ENCODE results near the gene PRR3.

DNA sequence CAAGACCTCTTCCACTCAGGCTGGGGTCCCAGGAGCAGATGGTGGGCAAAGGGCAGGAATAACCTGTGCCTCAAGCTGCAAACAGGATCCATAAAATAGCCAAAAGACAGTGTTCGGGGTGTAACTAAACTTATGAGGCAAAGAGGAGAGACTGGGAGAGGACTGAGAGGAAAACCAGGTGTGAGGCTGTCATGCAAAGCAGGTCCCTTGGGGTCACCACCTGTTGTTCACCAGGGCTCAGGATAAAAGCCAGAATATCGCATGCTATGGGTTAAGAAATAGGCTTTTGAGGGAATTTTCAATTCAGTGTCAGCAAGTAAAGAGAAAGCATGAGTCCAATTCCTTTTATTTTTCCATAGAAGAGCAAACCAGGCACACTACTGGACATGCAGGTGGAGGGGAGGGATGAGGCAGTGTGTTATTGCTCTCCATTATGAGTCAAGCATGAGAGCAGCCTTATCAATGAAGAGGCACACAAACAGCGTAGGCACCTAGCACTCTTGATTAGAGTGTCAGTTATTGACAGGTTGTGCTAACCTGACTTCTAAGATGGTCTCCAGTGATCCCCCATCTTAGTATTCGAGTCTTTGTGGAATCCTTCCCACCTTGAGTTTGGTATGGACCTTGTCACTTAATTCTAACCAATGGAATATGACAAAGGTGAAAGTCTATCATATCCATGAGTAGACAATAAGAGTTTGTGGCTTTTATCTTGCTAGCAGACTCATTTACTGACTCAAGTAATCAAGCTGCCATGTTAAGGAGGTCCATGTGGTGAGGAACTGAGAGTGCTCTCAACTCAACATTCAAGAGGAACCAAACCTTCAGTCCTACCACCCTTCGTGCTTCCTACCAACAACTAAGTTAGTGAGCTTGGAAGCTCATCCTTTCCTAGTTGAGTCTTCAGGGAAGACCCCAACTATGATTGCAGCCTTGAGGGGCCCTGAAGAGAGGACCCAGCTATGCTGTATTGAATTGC, 49.0 kb upstream of the PRR3 start:
- no peak for TF ChIP-seq CTCF (IDR thresholded peaks at IDR 0.05)
- TF ChIP-seq POLR2A (IDR thresholded peaks at IDR 0.05): no peak
- no peak for TF ChIP-seq EP300 (IDR thresholded peaks at IDR 0.05)
- TF ChIP-seq POLR2AphosphoS5 (IDR thresholded peaks at IDR 0.05): no peak

Measured in gastroesophageal sphincter (tissue), 3 donors.